Thymus (tissue), 11 donors: Measurements from ENCODE around the gene DCTN2. TPM values are rescaled to one million over a fixed set of nuclear protein-coding genes. Genes with fewer than 3 reads are reported as not detected.

Experiments
- DNase-seq, 9 donors: peaks; one replicate each; pipeline ENCODE4 v3.0.0-alpha.2; 2013; ENCODE audit warnings: low spot score in 9 of 9, low read depth in 6 of 9, missing footprints in 1 of 9
- H3K27ac ChIP-seq, 2 donors: one replicate each; pipeline ENCODE4 v1.5.1; 2013; ENCODE audit warnings: control low read depth in 1 of 2, low read depth in 1 of 2, low read length in 1 of 2, mild to moderate bottlenecking in 1 of 2, moderate library complexity in 1 of 2
- H3K27me3 ChIP-seq, 2 donors: one replicate each; pipeline ENCODE4 v1.5.1; 2013; ENCODE audit warnings: low read length in 1 of 2; ENCODE audit not compliant: control insufficient read depth in 2 of 2, insufficient read depth in 1 of 2
- H3K36me3 ChIP-seq, 2 donors: one replicate each; pipeline ENCODE4 v1.5.1; 2013; ENCODE audit warnings: low read length in 1 of 2, mild to moderate bottlenecking in 1 of 2, moderate library complexity in 1 of 2; ENCODE audit not compliant: control insufficient read depth in 2 of 2, insufficient read depth in 2 of 2
- H3K4me1 ChIP-seq, 2 donors: one replicate each; pipeline ENCODE4 v1.5.1; 2013; ENCODE audit warnings: low read length in 2 of 2; ENCODE audit not compliant: control insufficient read depth in 2 of 2, insufficient read depth in 2 of 2
- H3K4me3 ChIP-seq, 2 donors: one replicate each; pipeline ENCODE4 v1.5.1; 2013; ENCODE audit warnings: low read length in 2 of 2, control low read depth in 1 of 2, mild to moderate bottlenecking in 1 of 2
- H3K9me3 ChIP-seq, 2 donors: one replicate each; pipeline ENCODE4 v1.5.1; 2013; ENCODE audit warnings: low read length in 1 of 2, mild to moderate bottlenecking in 1 of 2; ENCODE audit not compliant: control insufficient read depth in 2 of 2, insufficient read depth in 1 of 2
- WGBS: extraction: QIAGEN DNeasy Blood & Tissue Kit; methylation state at CpG from one replicate; pipeline ENCODE4 v1.1.7; 2013; 5-methylcytosine and 5-hydroxymethylcytosine counted together
- polyA plus RNA-seq: library from polyadenylated mRNA; stranded (reverse); fragments of 200-250 nt; gene quantifications from one replicate; pipeline ENCODE4 v1.2.3, GENCODE V29; 2013
- total RNA-seq: library from RNA; stranded (reverse); fragments of 120-200 nt; gene quantifications from one replicate; pipeline ENCODE4 v1.2.4, GENCODE V29; 2013
- donor health status: healthy.

Gene DCTN2
- total and polyA plus RNA-seq, 2 donors = 56.4 to 79.7 TPM

DNA sequence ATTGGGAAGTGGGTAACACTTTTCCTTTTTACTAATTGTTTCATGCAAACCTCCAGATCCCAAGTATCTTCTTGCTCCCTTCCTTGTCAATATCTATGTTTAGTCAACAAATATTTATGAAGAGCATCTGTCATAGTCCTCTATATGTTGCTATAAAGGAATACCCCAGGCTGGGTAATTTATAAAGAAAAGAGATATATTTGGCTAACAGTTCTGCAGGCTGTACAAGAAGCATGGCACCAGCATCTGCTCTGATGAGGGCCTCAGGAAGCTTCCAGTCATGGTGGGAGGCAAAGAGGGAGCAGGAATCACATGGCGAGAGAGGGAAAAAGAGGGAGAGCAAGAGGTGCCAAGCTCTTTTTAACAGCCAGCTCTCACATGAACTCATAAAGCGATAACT lies 7.5 kb upstream of the DCTN2 start:
- peaks cover 3 to 8% of the 10 kb centered on the region in 2 donors for H3K4me1 ChIP-seq
- H3K27ac ChIP-seq = no peak overlapping the region
- WGBS = 98% methylated on average over 2 of the region's 2 CpGs
- DNase-seq = no peak
- no peak overlapping the region for H3K4me3 ChIP-seq
- no peaks in the 10 kb centered on the region for H3K36me3 ChIP-seq
- peaks cover 0 to 2% of the 10 kb centered on the region in 2 donors for H3K9me3 ChIP-seq
- H3K27me3 ChIP-seq = peaks cover 6 to 55% of the 10 kb centered on the region in 2 donors

- peaks cover 3 to 10% of the 10 kb centered on the region in 2 donors for H3K4me1 ChIP-seq
- 90% methylated on average over 7 of the region's 7 CpGs for WGBS
- H3K4me3 ChIP-seq = no peak overlapping the region
- H3K9me3 ChIP-seq = peaks cover 0 to 2% of the 10 kb centered on the region in 2 donors
- peaks cover 15 to 64% of the 10 kb centered on the region in 2 donors for H3K27me3 ChIP-seq
- no peak overlapping the region for H3K27ac ChIP-seq
- DNase-seq = no peak
- H3K36me3 ChIP-seq = no peaks in the 10 kb centered on the region
These were observed 6.6 kb upstream of the DCTN2 start for GRCh38 chr12:57553343-57554202.

DNA sequence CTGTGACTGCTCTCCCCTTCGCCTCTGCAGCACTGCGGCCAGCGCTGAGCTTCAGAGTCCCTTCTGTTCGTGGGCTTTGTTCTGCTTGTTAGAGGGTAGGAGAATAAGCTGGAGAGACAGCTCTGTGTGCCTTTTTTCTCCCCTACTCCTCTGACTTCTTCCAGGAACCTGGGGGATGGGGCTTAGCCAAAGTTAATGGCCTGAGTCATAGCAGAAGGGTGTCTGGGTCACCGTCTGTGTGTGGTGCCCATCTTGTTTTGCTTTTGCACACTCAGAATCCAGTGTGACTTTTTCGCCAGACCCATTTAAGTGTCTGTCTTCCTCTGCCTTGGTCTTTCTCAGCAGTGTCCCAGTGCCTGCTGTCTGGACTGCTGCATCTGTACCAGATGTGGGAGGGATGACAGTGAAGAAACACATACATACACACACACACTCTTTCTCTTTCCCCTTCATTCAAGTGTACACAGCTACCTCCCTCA lies 5.9 kb upstream of the DCTN2 start:
- WGBS = 85% methylated on average over 6 of the region's 6 CpGs
- Histone ChIP-seq H3K27me3 (peaks cover 19 to 71% of the 10 kb centered on the region in 2 donors), H3K36me3 (no peaks in the 10 kb centered on the region), H3K9me3 (peaks cover 0 to 2% of the 10 kb centered on the region in 2 donors), H3K27ac (no peak overlapping the region), H3K4me1 (peaks cover 3 to 10% of the 10 kb centered on the region in 2 donors), H3K4me3 (no peak overlapping the region)
- DNase-seq = no peak

DNA sequence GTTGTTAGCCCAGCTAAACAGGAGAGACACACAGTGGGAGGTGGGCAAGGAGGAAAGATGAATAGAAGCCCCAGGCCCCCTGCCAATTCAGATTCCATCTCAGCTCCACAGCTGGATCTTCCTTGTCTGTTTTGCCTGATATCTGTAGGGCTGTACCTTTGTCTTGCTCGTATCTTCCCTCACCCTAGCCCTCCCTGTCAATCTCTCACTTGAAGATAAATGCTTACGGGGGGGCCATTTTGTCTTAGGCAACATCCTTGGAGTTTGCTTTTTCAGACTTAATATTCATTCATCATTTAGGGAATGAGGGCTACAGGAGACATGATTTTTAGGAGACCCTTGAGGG lies 5.3 kb upstream of the DCTN2 start:
- no peak overlapping the region for H3K4me3 ChIP-seq
- peaks cover 0 to 2% of the 10 kb centered on the region in 2 donors for H3K9me3 ChIP-seq
- no peak for DNase-seq
- H3K36me3 ChIP-seq = no peaks in the 10 kb centered on the region
- peaks cover 21 to 77% of the 10 kb centered on the region in 2 donors for H3K27me3 ChIP-seq
- WGBS = 92% methylated on average over 2 of the region's 2 CpGs
- H3K27ac ChIP-seq = no peak overlapping the region
- peaks cover 3 to 10% of the 10 kb centered on the region in 2 donors for H3K4me1 ChIP-seq

DNA sequence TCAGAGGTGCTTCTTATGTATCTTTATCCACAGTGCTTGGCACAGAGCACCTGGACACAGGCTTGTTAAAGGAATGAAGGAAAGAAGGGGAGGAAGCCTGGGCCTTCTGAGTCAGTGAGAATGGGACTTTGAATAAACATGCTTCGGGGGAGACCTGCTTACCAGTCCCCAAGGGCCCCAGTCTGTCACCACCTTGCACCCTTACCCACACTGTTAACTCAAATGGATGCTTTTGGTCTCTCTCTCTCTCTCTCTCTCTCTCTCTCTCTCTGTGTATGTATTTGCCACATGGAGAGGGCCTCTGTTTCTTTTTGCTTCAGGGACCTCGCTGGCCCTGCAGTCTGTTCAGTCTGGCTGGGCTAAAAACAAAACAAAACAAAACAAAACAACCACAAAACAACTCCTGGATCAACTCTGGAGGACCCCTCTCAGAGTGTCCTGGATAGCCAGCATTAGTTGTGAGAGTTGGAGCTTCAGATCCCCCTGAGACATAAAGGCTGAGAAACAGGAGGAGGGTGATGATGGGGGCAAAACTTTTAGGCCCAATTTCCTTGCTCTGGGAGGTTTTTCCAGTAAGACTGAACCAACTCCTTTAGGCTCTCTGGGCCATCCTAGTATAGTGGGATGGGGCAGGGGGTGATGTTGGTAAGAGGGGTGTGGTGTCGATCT lies 4.8 kb upstream of the DCTN2 start:
- no peaks in the 10 kb centered on the region for H3K36me3 ChIP-seq
- peaks cover 3 to 12% of the 10 kb centered on the region in 2 donors for H3K4me1 ChIP-seq
- no peak overlapping the region for H3K27ac ChIP-seq
- H3K9me3 ChIP-seq = peaks cover 0 to 5% of the 10 kb centered on the region in 2 donors
- no peak for DNase-seq
- WGBS = 95% methylated on average over 3 of the region's 3 CpGs
- peaks cover 21 to 77% of the 10 kb centered on the region in 2 donors for H3K27me3 ChIP-seq
- no peak overlapping the region for H3K4me3 ChIP-seq

DNA sequence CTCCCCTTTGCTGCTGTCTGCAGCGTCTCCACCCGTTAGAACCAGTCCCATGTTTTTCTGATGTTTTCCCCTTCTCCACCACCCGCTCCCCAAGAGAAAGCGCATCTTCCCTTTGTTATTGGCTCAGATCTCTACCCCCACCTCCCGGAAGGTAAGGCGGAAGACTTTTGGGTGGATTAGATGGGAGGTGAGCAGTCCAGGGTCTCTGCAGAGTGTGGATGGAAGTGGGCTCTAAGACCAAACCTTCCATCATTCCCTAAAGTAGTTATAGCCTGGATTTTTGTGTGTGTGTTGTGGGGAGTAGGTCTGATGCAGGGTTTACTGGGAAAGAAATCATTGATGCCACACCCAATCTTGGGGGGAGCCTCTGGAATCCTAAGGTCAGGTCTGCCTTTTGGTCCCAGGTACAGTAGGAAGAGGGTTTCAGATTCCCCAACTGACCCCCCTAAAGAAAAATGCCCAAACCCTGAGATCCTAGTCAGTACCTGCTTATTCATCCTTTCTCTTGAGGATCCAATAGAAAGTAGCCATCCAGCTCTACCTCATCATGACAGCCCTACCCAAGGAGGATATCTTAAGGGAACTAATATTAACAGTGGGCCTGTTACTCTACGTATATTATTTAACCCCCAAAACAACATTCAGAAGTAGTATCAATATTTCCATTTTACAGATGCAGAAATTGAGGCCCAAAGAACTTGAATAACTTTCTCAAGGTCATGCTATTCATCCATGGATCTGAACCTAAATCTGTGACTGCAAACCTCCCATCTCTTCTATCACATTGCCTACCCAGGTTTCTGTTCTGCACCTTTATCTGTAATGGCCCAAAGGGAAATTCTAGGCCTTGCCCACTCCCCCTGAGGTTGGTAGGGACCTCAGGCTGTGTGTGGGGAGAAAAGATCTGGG lies 3.9 kb upstream of the DCTN2 start:
- Histone ChIP-seq H3K36me3 (no peaks in the 10 kb centered on the region), H3K27ac (no peak overlapping the region), H3K27me3 (peaks cover 21 to 77% of the 10 kb centered on the region in 2 donors), H3K4me3 (no peak overlapping the region), H3K9me3 (peaks cover 0 to 8% of the 10 kb centered on the region in 2 donors), H3K4me1 (peaks cover 9 to 18% of the 10 kb centered on the region in 2 donors)
- no peak for DNase-seq
- WGBS = 80% methylated on average over 7 of the region's 7 CpGs

- Histone ChIP-seq H3K27me3 (peaks cover 21 to 77% of the 10 kb centered on the region in 2 donors), H3K4me1 (peaks cover 12 to 23% of the 10 kb centered on the region in 2 donors), H3K27ac (no peak within 1 kb of the TSS), H3K9me3 (peaks cover 0 to 8% of the 10 kb centered on the region in 2 donors), H3K36me3 (no peaks in the 10 kb centered on the region), H3K4me3 (peak within 1 kb of the TSS; percentile 6 to 47)
- 9% methylated on average over 52 of the region's 52 CpGs for WGBS
- DNase-seq = peak in 3 of 9 donors; percentile 37 to 53 (median 48)
These were observed 3.1 kb upstream of the DCTN2 start, which contains the start of gene KIF5A for GRCh38 chr12:57549909-57550640. Gene KIF5A, plus strand, starts transcription at chr12:57550044. Its CDS starts 228 bp downstream, at chr12:57550272.
